Measurements from ENCODE around the gene TPCN2. TPM values are rescaled to one million over a fixed set of nuclear protein-coding genes. Genes with fewer than 3 reads are reported as not detected.
"Not testable (repeated sequence)": the region's sequence is repeated elsewhere in the genome, so short reads cannot be mapped to it uniquely, and the experiment has no call there.

The TPCN2 gene
- total RNA-seq, 2 donors from 2014 or later = 34.7 to 38.0 TPM

GRCh38 chr11:69076129-69076791 is 27.5 kb downstream of the TPCN2 start:
- peaks cover 54% of the 10 kb centered on the region for H3K36me3 ChIP-seq

GRCh38 chr11:69076977-69077376 is 28.2 kb downstream of the TPCN2 start:
- ATAC-seq (ENCODE audit: insufficient number of reproducible peaks, low FRiP score, low read depth); H3K27ac ChIP-seq; H3K4me1 ChIP-seq (ENCODE audit: control insufficient read depth in 1 of 2, low read depth in 2 of 2); DNase-seq (ENCODE audit: low spot score); H3K9me3 ChIP-seq; H3K4me3 ChIP-seq; H3K27me3 ChIP-seq (replicated peaks; ENCODE audit: insufficient read depth): not testable (repeated sequence)
- peaks cover 51% of the 10 kb centered on the region for H3K36me3 ChIP-seq

More at GRCh38 chr11:69076129-69076791, 27.5 kb downstream of the TPCN2 start:
- no peak for ATAC-seq (ENCODE audit: insufficient number of reproducible peaks, low FRiP score, low read depth)
- no peak for TF ChIP-seq CTCF (IDR thresholded peaks at IDR 0.05)
- Histone ChIP-seq H3K9me3 (no peaks in the 10 kb centered on the region), H3K27me3 (replicated peaks; ENCODE audit: insufficient read depth) (no peaks in the 10 kb centered on the region), H3K4me1 (ENCODE audit: control insufficient read depth in 1 of 2, low read depth in 2 of 2) (peaks cover 0 to 6% of the 10 kb centered on the region in 2 donors), H3K27ac (peak overlapping the region in 1 of 2 donors; percentile 46), H3K4me3 (no peak overlapping the region)
- DNase-seq (ENCODE audit: low spot score) = no peak

GRCh38 chr11:69078508-69078907 is 29.8 kb downstream of the TPCN2 start:
- Histone ChIP-seq H3K27me3 (replicated peaks; ENCODE audit: insufficient read depth) (no peaks in the 10 kb centered on the region), H3K36me3 (peaks cover 39% of the 10 kb centered on the region), H3K4me3 (no peak overlapping the region), H3K4me1 (ENCODE audit: control insufficient read depth in 1 of 2, low read depth in 2 of 2) (peaks cover 0 to 6% of the 10 kb centered on the region in 2 donors), H3K27ac (no peak overlapping the region), H3K9me3 (no peaks in the 10 kb centered on the region)
- TF ChIP-seq CTCF (IDR thresholded peaks at IDR 0.05) = no peak
- DNase-seq (ENCODE audit: low spot score) (no peak), ATAC-seq (ENCODE audit: insufficient number of reproducible peaks, low FRiP score, low read depth) (no peak)

GRCh38 chr11:69078930-69079605 is 30.3 kb downstream of the TPCN2 start:
- Histone ChIP-seq H3K4me1 (ENCODE audit: control insufficient read depth in 1 of 2, low read depth in 2 of 2) (peaks cover 0 to 6% of the 10 kb centered on the region in 2 donors), H3K27ac (no peak overlapping the region), H3K4me3 (no peak overlapping the region), H3K36me3 (peaks cover 35% of the 10 kb centered on the region), H3K27me3 (replicated peaks; ENCODE audit: insufficient read depth) (no peaks in the 10 kb centered on the region), H3K9me3 (no peaks in the 10 kb centered on the region)
- TF ChIP-seq CTCF (IDR thresholded peaks at IDR 0.05) = no peak
- ATAC-seq (ENCODE audit: insufficient number of reproducible peaks, low FRiP score, low read depth) = no peak
- DNase-seq (ENCODE audit: low spot score) = no peak

GRCh38 chr11:69079661-69080256 is 31.0 kb downstream of the TPCN2 start:
- TF ChIP-seq CTCF (IDR thresholded peaks at IDR 0.05) = no peak
- peaks cover 37% of the 10 kb centered on the region for H3K36me3 ChIP-seq
- no peak overlapping the region for H3K4me3 ChIP-seq
- no peak for ATAC-seq (ENCODE audit: insufficient number of reproducible peaks, low FRiP score, low read depth)
- H3K27me3 ChIP-seq (replicated peaks; ENCODE audit: insufficient read depth) = no peaks in the 10 kb centered on the region
- H3K9me3 ChIP-seq = no peaks in the 10 kb centered on the region
- no peak for DNase-seq (ENCODE audit: low spot score)
- no peak overlapping the region for H3K27ac ChIP-seq
- peaks cover 0 to 5% of the 10 kb centered on the region in 2 donors for H3K4me1 ChIP-seq (ENCODE audit: control insufficient read depth in 1 of 2, low read depth in 2 of 2)
